GM18951 (cell line): ENCODE measurements around the gene PRDM12.

Source experiments
- POLR2A ChIP-seq: IDR thresholded peaks from 4 replicates; pipeline ENCODE4 v1.6.1; 2011; ENCODE audit warnings: mild to moderate bottlenecking; ENCODE audit not compliant: insufficient read length, insufficient read depth; ENCODE audit errors: extremely low read depth
- in situ Hi-C: fragments of 300-500 bp; cut with MboI; formaldehyde crosslinking; loops from one replicate; pipeline ENCODE4 v1.12.0; 2022; ENCODE audit warnings: low sequenced_read_pairs, mixed read lengths, inconsistent platforms; ENCODE audit not compliant: unreplicated experiment

PRDM12 gene

DNA sequence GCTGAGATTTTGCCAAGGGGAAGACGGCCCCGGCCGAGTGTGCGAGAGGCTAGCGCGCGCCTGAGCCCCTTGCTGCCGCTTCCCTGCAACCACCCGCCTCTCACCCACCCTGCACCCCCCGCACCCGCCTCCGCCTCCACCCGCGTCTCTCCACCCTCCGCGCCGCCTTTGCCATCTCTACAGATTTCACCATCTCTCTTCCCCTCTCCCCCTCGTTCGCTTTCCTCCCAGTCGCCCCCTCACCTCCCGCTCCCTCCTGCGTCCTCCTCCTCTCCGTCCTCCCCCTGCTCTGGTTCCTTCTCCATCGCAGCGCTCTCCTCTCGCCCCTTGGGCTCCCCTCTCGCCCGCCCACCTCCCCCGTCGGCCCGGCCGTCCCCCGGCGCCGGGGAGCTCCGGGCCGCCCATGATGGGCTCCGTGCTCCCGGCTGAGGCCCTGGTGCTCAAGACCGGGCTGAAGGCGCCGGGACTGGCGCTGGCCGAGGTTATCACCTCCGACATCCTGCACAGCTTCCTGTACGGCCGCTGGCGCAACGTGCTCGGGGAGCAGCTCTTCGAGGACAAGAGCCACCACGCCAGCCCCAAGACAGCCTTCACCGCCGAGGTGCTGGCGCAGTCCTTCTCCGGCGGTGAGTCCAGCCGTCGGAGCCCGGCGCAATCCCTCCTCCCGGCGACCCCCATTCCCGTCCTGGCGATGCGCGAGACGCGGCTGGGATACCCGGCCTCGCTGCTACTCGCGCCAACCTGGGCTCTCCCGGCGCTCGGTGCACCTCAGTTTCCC lies at the start of gene PRDM12:
PRDM12 (plus strand) TSS at position 344 of the 778 bp plus-strand sequence; CDS start at position 404, 60 bp downstream.
- in situ Hi-C loops = no loop called here
- no peak for TF ChIP-seq POLR2A

DNA sequence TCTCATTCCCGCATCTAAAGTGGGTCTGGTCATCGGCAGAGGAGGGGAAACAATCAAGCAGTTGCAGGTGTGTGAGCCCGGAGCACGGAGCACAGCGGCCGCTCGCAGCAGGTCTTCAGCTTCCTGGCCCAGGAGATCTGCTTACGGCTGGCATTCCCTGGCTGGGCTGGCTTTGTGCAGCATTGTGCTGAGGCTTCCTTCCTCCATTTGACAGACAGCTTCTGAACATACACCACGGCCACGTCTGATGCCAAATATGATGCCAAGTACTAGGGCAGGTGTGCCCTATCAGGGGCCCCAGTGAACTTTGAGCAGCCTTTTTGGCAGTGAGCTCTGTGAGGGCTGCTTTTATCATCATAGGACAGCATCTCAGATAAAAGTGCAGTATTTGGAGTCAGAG lies 47.9 kb upstream of the PRDM12 start:
- TF ChIP-seq POLR2A = no peak
- in situ Hi-C loops = no loop called here

GRCh38 chr9:130623466-130623865 lies 40.9 kb upstream of the PRDM12 start:
- TF ChIP-seq POLR2A = no peak
- in situ Hi-C loops = no loop called here

DNA sequence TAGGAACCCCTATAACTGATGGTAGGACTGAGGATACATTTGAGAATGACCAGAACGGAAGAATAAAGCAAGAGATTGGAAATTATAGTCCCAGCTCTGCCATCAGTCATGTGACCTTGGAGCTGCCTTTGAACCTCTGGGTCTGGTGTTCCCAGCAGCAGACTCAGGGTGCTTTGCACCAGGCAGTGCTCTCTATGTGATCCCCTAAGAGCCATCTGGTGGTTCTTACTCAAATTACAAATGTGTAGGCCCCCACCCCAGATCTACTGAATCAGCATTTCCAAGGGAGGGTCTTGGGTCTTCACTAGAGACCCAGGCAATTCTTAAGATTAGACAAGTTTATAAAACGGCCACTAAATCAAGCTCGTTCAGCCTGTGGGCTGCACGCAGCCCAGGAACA lies 40.2 kb upstream of the PRDM12 start:
- in situ Hi-C loops = no loop called here
- no peak for TF ChIP-seq POLR2A

DNA sequence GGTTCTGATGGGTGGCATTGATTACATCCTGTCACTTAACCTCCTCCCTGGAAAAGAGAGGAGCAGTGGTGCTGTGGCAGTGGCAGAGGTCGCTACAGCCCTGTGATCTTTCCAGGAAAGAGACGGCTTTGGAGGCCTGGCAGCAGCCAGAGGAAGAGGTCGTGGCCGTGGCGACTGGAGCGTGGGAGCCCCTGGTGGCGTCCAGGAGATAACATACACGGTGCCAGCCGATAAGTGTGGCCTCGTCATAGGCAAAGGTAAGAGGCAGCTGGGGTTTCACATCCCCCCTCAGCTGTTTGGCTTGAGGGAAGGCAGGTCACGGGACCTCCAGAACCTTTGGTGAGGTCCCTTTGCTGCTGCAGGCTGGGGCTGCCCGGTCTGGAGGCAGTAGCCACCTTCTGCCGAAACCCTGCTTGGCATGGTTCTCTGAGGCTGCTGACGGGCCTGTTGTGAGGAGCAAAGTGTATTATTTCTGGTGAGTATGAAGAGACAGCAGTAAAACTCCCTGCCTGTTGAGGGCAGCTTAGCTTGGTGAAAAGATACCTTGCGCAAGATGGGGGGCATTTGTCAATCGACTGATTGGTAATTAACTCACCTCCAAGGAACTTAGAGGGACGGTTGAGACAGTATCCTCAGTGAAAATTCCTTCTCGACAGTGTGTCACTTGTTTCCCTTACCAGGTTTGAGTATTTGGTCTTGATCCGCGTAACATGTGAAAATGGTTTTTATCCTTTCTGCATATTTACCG lies 38.0 kb upstream of the PRDM12 start:
- in situ Hi-C loops = no loop called here

DNA sequence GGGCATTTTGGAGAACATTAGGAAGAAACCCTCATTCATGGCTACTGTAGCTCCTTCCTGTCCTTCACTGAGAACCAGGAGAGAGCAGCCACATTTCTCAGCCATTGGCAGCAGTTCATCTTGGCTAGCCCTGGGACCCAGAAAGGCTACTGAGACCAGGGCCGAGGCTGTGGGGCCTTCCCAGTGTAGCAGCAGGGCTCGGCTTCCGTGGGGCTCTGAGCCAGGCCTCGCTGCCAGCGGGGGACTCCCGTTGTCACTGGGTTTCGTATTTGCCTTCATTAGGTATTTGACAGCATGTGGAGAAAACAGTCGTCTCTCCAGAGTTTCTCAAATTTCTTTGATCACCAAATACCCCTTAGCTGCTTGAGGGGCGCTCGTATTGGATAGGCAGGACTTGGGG lies 37.3 kb upstream of the PRDM12 start:
- in situ Hi-C loops = no loop called here
- TF ChIP-seq POLR2A = no peak

More for the DNA sequence above, 38.0 kb upstream of the PRDM12 start:
- TF ChIP-seq POLR2A = no peak

GRCh38 chr9:130627896-130628792 lies 36.2 kb upstream of the PRDM12 start:
- in situ Hi-C loops = no loop called here
- no peak for TF ChIP-seq POLR2A

- in situ Hi-C loops = no loop called here
- TF ChIP-seq POLR2A = no peak
These were observed 34.8 kb upstream of the PRDM12 start for GRCh38 chr9:130629443-130630070.

GRCh38 chr9:130630071-130630450 lies 34.3 kb upstream of the PRDM12 start:
- in situ Hi-C loops = no loop called here
- no peak for TF ChIP-seq POLR2A

DNA sequence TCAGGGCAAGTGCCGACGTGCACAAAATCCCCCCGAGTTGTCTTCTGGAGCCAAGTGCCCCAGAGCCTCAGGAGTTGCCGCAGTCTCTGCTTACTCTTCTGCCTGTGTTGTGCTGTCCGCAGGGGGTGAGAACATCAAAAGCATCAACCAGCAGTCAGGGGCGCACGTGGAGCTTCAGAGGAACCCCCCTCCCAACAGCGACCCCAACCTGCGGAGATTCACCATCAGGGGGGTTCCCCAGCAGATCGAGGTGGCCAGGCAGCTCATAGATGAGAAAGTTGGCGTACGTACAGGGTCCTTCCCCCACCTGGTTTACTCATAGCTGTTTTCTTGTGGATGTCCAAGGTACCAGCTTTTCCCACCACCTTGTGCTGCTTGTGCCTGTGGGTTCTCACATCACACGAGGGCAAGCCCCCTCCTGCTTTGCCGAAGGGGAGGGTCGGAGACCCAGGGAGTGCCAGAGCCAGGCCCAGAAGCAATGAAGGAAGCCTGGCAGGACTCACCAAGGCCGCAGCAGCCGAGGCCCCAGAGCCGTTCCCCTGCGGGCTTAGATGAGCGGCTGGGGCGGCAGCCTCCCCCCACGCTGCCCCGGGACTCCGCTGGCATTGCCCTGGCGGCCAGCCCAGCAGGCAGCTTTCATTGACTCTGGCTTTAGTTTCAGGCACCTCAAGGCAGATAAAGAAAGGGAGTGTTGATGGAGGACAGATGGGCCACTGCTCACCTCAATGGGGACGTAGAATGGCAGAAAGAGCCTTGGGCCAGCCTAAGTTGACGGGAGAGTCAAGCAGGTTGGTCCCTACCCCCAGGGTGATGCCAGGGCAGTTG lies 33.7 kb upstream of the PRDM12 start:
- in situ Hi-C loops = no loop called here
- no peak for TF ChIP-seq POLR2A

- no peak for TF ChIP-seq POLR2A
- in situ Hi-C loops = no loop called here
These were observed 32.9 kb upstream of the PRDM12 start for GRCh38 chr9:130631331-130632080.
